Left renal cortex interstitium (tissue), 4 donors: Measurements from ENCODE around the gene ATF5. TPM values are rescaled to one million over a fixed set of nuclear protein-coding genes. Genes with fewer than 3 reads are reported as not detected.

Source experiments
- DNase-seq, 4 donors: peaks; one replicate each; pipeline ENCODE4 v3.0.0-alpha.2; 2013; ENCODE audit warnings: low read depth in 4 of 4, low spot score in 2 of 4, missing footprints in 1 of 4
- polyA plus RNA-seq, 4 donors: library from polyadenylated mRNA; unstranded; fragments of 120-200 nt; gene quantifications; one replicate each; pipeline ENCODE4 v1.2.1, GENCODE V29; 2013; ENCODE audit not compliant: insufficient read length in 4 of 4

ATF5 gene
- polyA plus RNA-seq, 4 donors: 20.2 to 31.1 (median 26.8) TPM

DNA sequence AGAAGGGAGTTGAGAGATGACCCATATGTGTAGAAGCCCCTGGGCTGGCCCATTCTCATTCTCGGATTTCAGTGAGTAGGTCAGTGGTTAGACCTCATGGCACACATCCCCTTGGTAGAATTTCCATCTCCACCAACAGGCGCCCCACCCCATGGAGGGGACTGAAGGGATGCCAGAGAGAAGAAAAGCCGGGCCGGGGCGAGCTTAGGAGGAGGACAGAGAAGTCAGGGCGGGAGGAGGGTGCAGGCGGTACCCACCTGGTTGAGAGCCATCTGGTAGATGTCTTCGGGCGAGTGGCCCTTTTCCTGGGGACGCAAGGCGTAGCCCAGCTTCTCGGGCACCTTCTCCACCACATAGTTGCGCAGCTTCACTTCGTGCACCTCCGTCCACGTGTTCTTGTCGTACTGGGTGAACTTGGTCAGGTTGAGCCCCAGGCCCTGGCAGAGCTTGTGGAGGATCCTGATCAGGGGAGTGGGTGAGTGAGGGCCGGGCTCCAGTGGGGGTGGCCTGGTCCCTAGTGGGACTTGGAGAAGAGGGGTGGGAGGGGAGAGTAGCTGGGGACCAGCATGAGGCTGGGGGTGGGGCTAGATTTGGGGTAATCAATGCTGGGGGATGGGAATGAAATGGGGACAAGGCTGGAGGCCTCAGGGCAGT is 34.9 kb upstream of the ATF5 start:
- DNase-seq: no peak

DNA sequence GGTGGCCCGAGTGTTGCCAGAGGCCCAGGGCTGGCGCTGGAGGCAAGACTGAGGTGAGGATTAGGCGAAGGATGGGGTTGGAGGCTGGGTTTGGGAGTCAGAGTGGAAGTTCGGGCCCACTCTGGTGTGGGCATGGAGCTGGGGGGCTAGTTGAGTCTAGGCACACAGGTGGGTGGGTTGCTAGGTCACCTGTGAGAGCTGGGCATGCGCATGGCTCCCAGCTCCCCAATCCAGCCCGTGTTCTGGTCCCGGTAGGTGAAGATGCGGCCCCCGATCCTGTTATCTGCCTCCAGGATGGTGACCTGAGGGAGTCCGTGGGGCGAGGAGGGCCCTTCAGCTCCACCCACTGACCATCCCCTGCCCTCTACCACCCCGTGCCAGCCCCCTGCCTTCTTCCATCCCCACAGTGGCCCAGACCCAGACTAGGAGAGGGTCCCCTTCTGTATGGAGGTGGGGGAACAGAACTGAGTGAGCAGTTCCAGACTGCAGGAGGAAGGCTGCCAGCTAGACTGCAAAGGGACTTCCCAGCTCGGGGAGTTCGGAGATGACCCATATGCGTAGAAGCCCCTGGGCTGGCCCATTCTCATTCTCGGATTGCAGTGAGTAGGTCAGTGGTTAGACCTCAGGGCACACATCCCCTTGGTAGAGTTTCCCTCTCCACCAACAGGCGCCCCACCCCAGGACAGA is 34.0 kb upstream of the ATF5 start:
- DNase-seq: no peak

DNA sequence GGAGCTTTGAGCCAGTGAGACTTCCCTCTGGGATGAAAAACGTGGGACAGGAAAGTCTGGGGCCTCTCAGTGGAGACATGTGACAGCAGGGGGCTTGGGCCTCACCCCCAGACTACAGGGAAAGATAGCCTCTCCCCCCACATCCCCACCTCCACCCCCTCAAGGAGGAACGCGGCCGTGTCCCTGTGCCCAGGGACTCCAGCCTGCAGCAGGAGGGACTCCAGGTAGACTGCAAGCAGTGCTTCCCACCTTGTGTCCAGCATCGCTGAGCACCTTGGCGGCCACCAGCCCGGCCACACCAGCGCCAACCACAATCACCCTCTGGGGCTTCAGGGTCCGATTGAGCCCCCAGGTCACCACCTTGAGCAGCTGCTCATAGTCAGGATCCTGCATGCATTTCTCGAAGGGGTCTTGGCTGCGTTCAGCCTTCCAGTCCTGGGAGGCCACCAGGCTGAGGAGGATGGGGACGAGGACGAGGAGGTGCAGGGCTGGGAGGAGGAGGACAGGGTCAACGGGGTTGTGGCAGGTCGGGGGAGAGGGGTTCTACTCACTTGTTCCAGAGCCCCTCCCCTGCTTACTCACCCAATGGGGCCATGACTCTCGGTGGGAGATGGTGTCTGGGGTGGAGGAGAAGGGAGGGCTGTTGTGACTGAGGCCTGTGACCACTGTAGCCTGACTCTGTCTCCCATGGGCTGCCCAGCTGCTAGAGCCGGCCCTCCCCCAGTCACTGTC is 33.3 kb upstream of the ATF5 start:
- DNase-seq: no peak

- DNase-seq: no peak
Measured at GRCh38 chr19:49896863-49897621, 32.0 kb upstream of the ATF5 start, which contains the start of gene IL4I1. IL4I1 (minus strand) TSS chr19:49896887; CDS start chr19:49896160, 727 bp downstream.

- DNase-seq: no peak
Measured at GRCh38 chr19:49904136-49904535, 24.9 kb upstream of the ATF5 start.

DNA sequence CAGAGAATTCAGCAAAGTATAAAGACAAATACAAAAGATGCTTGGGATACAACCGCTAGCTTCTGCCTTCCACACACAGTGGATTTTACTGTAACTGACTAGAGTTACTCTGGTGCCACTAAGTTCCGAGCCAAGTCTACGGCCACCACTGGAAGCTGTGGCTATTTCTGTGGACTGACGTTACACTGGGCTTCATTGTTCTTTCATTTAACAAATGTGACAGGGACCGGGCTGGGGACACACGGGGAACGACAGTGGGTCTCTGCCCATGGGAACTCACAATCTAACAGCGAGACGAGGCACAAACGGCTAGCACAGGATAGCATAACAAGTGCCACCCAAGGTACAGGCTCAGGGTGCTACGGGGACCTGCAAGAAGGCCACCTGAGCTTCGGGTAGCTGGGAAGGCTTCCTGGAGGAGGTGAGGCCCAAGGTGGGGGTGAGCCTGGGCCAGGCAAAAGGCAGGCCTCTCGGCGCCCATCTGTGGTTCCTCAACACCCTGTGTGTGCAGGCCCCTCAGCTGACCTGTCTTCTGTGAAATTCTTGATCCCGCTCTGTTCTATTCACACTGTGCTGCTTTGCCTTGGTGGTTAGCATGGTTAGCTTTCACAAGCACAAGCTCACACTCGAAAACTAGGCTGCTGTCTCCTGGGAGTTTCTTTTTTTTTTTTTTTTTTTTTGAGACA is 22.0 kb upstream of the ATF5 start:
- DNase-seq: no peak

- DNase-seq: no peak
Measured at GRCh38 chr19:49907745-49908446, 21.1 kb upstream of the ATF5 start.

DNA sequence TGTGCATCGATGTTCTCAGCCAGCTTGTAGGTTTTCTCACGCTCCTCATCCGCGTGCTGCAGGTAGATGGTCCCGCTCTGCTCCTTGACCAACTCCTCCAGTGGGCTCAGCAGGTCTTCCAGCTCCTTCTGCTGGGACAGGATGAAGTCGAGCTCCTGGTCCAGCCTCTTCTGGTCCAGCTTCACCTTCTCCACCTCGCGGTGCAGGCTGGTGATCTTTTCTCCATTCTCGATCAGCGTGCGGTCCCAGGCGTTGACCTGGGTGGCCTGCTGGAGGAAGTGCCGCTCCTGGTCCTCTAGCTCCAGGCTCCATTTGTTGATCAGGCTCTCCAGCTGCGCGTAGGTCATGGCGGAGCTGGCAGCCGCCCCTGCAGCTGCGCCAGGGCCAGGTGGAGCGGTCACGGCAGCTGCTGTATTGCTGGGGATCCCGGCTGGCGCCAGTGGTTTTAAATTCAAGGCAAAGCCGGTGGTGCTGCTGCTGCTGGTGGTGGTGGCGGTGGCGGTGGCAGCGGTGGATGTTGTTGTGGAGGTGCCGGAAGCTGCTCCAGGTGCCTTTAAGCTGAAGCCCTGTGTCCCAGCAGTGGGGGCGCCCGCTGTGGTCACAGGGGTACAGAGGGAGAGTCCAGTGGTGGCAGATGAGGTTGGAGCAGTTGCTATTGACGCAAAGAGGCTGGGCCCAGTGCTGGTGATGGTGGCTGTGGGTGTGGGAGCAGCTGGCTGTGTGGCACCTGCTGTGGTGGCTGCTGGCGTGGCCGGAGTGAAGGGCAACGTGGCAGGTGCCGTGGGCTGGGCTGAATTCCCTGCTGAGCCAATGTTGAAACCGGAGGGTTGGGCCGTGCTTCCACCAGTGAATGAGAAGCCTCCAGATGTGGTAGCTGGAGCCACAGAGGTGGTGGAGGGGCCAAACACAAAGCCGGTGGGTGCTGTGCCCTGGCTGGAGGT is 20.3 kb upstream of the ATF5 start:
- DNase-seq: no peak

- DNase-seq: no peak
Measured at GRCh38 chr19:49910179-49910578, 18.8 kb upstream of the ATF5 start.

DNA sequence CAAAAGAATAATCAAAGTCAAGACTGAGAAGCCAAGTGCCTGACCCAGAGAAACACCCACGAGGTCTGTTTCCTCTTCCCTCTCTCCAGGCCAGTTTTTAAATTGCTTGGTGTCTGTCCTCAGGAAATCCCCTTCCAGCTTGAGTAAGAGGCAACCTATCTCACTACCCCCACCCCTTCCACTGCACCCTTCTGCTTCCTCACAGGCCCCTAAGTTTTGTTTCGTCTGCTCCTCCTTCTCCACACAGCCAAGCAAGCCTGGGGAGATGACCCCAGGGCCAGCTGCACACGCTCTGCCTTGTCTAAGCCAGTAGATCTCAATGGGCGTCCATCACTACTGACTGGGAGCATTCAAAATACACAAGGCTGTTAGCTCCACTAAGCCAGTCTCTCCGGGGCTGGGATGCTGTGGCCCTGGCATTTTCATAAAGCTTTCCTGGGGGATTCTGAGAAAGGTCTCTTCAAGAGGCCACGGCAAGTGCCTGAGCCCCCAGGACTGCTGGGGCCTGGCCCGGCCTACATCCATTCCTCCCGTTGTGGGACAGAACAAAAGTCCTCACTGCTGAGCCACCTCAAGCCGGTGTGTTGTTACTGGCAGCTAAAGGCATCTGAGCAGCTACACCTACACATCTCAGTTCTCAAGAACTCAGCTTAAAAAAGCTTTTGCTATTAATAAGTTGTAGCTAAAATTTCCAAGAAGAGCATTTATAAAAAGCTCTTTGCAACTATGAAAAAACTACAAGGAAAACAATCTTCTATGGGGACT is 17.4 kb upstream of the ATF5 start:
- DNase-seq: no peak

- no peak for DNase-seq
Measured at GRCh38 chr19:49912965-49913685, 15.9 kb upstream of the ATF5 start.

GRCh38 chr19:49913720-49914119 is 15.3 kb upstream of the ATF5 start:
- no peak for DNase-seq

DNA sequence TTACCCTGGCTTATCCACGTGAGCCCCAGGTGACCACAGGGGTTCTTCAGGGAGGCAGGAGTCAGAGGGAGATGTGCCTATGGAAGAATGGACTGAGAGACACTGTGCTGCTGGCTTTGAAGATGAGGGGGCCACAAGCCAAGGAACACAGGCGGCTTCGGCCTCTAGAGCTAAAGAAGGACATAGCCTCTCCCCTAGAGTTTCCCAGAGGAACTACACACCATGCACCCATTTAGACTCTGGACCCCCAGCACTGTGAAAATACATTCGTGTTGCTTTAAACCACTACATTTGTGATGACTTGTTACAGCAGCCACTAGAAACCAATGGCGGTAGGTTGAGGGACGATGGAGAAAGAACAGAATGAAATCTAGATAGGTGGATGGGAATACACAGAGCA is 13.7 kb upstream of the ATF5 start:
- DNase-seq: no peak

DNA sequence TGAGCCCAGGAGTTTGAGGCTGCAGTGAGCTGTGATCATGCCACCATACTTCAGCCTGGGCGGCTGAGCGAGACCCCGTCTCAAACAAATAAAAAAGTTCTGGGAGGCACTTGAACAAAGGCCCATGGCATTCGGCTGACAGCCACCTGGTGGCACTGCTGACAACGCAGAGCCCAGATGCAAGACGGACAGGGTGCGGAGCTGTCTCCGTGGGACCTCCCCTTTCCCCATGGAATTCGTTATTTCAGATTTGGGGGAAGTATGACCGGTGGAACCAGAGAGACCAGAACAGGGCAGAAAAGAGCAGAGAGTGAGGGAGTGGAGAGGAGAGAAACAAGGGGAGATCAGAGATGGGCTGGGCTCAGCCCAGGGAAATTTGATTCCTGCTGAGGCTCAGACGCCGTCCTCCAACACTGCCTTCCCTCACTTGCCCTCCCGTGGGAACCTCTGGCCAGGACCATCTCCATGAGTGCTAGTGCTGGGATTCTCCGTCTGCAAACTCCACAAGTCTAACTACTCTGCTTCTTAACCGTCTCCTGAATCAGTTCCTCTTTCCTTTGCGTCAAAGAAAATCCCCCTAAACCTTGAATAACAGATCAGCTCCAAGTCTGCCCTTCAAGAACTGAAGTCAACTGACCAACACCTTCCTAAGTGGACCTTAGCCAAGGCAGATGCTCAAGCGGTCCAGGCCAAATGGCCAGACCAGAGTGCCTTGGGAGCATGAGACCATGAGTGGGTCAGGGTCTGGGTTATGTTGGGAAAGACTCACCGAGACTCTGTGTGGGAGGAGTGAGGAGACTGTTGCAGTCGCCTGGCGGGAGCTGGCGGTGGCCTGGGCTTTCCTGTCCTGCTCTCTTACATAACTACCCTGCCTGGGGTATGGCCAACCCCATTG is 11.9 kb upstream of the ATF5 start:
- no peak for DNase-seq

- no peak for DNase-seq
Measured at GRCh38 chr19:49918089-49918488, 10.9 kb upstream of the ATF5 start.

DNA sequence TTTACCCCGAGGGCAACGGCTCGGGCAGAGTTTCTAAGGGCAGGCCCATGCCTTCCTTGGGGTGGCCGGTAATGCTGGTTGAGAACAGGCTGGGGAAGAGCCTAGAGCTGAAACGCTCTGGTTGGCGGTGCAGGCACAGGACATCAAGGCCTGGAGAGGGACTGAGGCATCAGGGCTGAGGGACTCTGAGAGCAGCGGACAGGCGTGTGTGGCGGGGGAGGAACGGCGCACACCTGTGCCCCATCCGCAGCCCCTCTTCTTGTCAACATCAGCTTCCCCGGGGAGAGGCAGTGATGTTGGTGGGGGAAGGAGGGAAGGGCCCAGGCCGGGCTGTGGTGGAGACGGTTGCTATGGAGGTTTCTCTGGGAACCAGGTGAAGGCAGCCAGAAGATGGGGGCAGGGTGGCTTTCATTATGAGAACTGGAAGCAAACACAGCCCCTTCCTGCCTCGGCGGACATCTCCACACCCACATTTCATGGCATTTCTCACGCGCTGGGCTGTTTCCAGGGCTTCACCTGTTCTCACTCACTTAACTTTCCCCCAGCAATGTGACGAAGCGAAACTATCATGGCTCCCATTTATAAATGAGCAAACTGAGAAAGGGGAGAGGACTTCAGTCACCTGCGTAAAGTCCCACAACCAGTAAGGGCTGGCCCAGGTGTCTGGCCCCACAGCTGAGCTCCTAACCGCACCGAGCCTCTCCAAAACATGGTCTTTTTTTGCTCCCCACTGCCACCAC is 8.2 kb upstream of the ATF5 start:
- DNase-seq: no peak
